ENCODE data around the gene TMEM161A. TPM values are rescaled to one million over a fixed set of nuclear protein-coding genes. Genes with fewer than 3 reads are reported as not detected.

Gene TMEM161A
- total and polyA plus RNA-seq, 9 of the 15 experiments (the other 6 are each of a cell fraction or from before 2014, with no cell fraction given): 0.63 to 92.3 (median 38.9) TPM

GRCh38 chr19:19170873-19171672 lies 32.8 kb upstream of the TMEM161A start (continued):
- TF ChIP-seq PBX2 (CRISPR knock-in tag; IDR thresholded peaks at IDR 0.05; ENCODE audit: low read depth) (no peak), PBX2 (tag; conservative IDR thresholded peaks at IDR 0.05; ENCODE audit: low read depth) (no peak), USF1 (CRISPR knock-in tag; IDR thresholded peaks at IDR 0.05) (0 out of 2 replicates have a peak, but pooled peaks have one; percentile 8), E2F4 (CRISPR knock-in tag; IDR thresholded peaks at IDR 0.05; ENCODE audit: low read depth) (no peak), PTBP1 (IDR thresholded peaks at IDR 0.05; ENCODE audit: low read depth, low read length) (no peak), GTF2B (IDR thresholded peaks at IDR 0.05; ENCODE audit: extremely low read depth, insufficient read length) (no peak), TCFL5 (CRISPR knock-in tag; conservative IDR thresholded peaks at IDR 0.05) (no peak)
